HG03432 (cell line): ENCODE measurements around the gene DIAPH3.

Experiments used
- ATAC-seq: cut with Tn5 transposase; IDR thresholded peaks from one replicate; pipeline ENCODE4 v1.9.1; 2021; ENCODE audit warnings: mild to moderate bottlenecking, moderate library complexity; ENCODE audit not compliant: unreplicated experiment

The DIAPH3 gene

DNA sequence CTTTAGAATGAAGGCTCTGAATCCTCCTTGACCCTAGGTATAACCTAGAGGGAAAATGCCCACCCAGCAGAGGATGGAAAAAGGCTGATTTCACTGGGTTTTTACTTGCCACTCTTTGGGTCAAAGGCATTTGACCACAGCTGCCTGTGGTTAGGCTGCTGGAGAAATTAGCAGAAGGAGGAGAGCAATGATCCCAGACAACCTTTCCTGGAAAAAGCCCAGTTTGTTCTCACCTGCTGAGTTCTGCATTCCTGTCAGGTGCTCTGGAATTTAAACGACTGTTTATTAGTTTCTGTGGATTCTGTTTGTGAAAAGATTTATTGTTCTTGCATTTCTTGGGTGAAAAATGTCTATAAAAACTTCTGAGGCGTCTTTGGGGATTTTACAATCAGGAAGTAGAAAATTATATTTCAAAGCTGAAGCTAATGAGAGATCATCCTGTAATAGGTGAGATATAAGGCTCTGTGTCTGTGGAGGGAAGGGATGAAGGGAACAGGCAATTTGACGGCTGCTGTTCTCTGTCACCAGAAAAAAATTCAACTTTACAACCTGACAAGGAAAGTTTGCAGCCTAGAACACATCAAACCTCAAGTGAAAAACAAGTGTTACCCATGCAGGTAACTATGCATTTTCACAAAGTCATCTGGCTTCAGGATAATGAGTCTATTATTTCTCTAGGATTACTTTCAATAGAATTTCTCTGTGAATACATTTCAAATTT is 519.7 kb downstream of the DIAPH3 start:
- no peak for ATAC-seq

DNA sequence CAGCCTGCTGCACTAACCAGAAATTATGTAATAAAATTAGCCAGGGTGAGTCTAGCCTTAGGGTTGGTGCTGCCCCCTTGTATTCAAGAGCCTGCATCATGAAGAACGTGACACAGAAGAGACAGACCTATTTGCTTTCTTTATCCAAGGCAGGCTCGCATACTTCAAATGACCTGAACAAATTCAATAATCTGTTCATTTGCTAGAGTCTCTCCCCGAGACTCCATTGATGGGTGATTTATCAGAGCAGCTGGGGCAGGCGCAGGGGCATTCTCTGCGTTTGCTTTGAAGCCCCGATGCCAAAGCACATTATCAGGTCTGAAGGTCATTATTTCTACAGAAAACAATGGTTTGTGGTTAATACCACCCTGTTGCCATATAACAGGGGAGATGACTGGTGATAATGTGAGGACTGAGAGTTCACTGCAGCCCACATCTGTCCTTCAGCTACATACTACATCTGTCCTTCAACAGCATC is 520.3 kb downstream of the DIAPH3 start:
- ATAC-seq, result no peak

DNA sequence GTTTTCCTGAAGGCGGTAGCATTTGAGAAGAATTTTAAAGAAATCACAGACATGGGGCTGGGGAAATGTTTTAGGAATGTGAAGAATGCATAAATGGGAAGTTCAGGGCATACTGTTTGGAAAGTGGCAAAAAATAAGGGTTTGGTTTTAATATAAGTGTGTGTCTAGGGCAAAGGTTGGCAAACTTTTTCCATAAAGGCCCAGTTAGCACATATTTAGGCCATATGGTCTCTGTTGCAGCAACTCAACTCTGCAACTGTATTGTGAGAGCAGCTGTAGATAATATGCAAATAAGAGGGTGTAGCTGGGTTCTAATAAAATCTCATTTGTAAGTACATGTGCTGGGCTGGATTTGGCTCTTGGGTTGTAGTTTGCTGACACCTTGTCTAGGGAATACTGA is 521.9 kb downstream of the DIAPH3 start:
- ATAC-seq, result no peak

DNA sequence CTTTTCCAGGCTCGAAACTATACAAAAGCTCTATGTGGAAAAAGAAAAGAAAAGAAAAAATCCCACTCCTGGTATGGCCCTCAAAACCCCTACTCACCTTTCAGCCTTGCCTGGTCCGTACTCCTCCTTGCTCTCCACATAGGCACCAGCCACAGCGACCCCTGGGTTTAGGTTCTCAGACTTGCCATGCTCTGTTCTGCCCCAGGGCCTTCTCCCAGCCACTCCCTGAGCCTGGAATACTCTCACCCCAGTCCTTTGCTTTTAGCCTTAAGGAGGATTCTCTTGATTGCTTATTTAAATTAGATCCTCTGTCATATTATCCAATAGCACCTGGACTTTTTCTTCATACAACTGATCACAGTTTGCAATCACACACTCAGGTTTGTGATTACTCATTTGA is 522.5 kb downstream of the DIAPH3 start:
- no peak for ATAC-seq

DNA sequence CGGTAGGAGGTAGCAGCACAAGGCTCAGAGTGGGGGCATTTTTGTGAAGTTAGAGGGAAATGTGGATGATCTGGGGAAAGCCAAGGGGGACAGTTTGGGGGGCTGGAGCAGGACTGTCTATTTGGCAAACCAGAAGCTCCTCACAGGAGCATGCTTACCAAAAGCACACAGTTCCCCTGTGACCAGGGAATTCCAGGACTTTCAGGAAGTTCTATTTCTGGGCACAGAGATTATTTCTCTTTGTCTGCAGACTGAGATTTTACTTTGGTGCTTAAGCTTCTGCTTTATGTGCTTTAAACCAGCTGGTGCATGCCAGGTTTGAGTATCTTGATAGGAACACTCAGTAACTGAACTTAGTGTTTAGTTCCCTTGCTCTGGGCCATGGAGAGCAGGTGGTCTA is 525.3 kb downstream of the DIAPH3 start:
- no peak for ATAC-seq

DNA sequence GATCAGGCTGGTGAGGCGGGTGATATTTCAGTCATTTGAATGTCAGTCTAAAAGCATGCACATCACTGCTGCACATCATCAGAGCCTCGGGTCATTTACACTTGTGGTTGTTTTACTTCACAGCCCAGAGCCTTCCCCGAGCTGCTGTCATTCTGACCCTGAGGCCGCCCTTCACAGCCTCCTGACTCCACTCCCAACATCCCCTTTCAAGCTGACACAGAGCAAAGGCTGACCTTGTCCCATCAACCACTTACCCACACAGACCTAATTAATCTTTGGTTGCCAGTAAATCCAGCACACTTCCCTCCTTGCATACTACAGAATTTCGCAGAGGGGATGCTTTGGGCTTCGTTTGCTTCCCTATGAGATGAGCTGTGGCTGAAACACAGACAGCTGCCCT is 528.1 kb downstream of the DIAPH3 start:
- no peak for ATAC-seq

DNA sequence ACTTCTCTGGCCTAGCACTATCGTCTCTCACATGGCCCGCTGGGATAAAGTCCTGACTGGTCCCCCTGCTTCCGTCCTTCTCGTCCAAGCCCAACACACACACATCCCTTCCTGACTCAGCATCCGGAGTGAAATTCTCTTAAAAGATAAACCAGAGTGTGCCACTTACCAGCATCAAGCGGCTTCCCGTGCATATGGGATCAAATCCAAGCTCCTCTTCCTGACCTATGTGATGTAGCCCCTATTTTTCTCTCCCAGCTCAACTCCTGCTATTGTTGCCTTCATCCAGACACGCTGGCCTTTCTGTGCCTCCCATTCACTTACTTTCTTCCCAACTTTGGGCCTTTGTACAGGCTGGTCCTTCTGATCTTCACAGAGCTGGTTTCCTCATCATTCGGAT is 530.4 kb downstream of the DIAPH3 start:
- no peak for ATAC-seq

DNA sequence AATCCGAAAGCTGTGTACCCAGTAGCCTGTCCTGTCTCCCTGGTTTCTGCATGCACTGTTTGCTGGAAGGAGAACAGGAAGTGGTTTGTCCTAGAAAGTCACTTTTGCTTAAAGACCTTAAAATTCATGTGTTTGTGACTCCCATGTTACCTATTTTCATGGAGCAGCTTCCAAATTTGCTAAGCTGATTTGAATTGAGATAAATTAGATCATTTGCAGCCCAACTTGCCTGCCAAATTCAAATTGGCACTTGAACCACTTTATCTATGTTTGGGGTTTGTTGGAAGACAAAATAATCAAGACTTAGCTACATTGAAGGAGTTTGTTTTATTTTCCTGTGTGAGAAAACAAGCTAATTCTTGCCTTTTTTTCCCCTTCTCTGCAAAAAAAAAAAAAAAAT is 532.5 kb downstream of the DIAPH3 start:
- ATAC-seq, result no peak

DNA sequence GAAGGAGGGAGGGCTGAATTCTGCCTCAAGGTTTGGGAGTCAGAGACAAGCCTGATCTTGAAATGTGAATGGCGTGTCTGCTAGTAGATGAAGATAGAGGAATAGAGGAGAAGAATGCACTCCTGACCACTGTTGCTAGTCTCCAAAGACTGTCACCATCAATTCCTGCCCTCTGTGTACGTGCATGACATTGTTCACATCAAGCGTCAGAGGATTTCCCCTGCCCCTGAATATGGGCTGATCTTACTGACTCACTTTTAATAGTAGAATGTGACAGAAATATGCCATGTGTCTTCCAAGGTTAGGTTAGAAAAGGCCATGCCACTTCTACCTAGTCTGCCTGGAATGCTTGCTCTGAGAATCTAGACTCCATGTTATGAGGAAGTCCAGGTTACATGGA is 538.6 kb downstream of the DIAPH3 start:
- ATAC-seq, result no peak

DNA sequence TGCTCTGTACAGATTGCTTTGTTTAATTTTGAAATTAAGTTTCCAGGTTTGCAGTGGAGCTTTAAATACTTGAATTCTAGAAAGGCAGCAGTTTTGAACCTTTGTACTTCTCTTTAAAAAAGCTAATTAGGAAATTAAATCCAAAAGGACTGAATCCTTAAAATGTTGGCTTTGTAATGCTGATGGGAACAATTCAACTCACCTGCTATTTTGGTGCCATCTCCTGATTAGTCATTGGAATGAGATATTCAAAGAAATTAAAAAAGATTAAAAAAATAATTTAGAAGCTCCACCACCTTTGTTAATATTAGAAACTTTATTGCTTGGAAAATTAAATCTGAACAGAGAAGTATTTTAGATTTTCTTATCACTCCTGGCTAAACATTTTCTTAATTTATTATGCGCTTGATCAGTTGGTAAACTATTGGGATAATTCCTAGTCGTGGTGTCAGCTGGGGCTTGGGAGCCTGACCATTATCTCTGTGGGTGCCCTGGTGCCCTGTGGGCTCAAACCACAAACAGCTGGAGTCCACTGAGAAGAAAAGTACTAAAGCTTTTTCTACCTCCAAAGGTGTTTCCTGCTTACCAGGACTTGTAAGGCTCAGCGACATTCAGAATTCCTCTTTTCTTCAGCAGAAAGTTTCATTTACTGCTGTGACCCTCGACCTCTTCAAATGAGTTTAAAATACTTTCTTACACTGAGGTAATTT is 540.4 kb downstream of the DIAPH3 start:
- no peak for ATAC-seq

DNA sequence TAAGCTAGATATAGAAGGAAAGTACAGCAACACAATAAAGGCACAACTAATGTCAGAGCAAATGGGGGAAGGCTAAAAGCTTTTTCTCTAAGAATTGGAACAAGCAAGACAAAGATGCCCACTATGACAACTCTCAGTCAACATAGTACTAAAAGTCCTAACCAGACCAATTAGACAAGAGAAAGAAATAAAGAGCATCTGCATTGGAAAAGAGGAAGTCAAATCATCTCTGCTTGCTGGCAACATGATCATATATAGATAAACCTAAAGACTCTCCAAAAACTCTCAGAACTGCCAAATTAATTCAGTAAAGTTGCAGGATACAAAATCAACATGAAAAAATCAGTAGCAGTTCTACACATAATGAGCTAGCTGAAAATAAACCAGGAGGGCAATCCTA is 542.0 kb downstream of the DIAPH3 start:
- no peak for ATAC-seq
